D341Med (cell line): ENCODE measurements around the gene NCF1.
"Not testable (repeated sequence)": the region's sequence is repeated elsewhere in the genome, so short reads cannot be mapped to it uniquely, and the experiment has no call there.

Experiments used
- DNase-seq: peaks from one replicate; pipeline ENCODE4 v3.0.0; 2012; ENCODE audit warnings: low spot score

The NCF1 gene

GRCh38 chr7:74788369-74789150 lies 14.7 kb downstream of the NCF1 start:
- not testable (repeated sequence) for DNase-seq

- not testable (repeated sequence) for DNase-seq
Measured at GRCh38 chr7:74789200-74789736, 15.5 kb downstream of the NCF1 start.

- DNase-seq, result not testable (repeated sequence)
Measured at GRCh38 chr7:74797848-74798622, 24.2 kb downstream of the NCF1 start.

- not testable (repeated sequence) for DNase-seq
Measured at GRCh38 chr7:74798644-74799043, 24.8 kb downstream of the NCF1 start.

GRCh38 chr7:74815882-74816281 lies 42.1 kb downstream of the NCF1 start:
- not testable (repeated sequence) for DNase-seq

- not testable (repeated sequence) for DNase-seq
Measured at GRCh38 chr7:74820146-74820805, 46.5 kb downstream of the NCF1 start.

GRCh38 chr7:74821259-74821658 lies 47.4 kb downstream of the NCF1 start:
- DNase-seq, result not testable (repeated sequence)

- DNase-seq, result not testable (repeated sequence)
Measured at GRCh38 chr7:74829959-74830358, 56.1 kb downstream of the NCF1 start.

- DNase-seq, result not testable (repeated sequence)
Measured at GRCh38 chr7:74830411-74830810, 56.6 kb downstream of the NCF1 start.
